ENCODE measurements around the gene TRIP10. TPM values are rescaled to one million over a fixed set of nuclear protein-coding genes. Genes with fewer than 3 reads are reported as not detected.
"Not testable (repeated sequence)": the region's sequence is repeated elsewhere in the genome, so short reads cannot be mapped to it uniquely, and the experiment has no call there.

The TRIP10 gene
- total RNA-seq, 4 donors from 2014 or later = 94.1 to 129 (median 104) TPM

GRCh38 chr19:6707011-6707657, 32.3 kb upstream of the TRIP10 start:
- Histone ChIP-seq H3K27me3 (peaks cover 70% of the 10 kb centered on the region), H3K36me3 (peaks cover 0 to 10% of the 10 kb centered on the region in 2 donors), H3K27ac (no peak overlapping the region), H3K9me3 (no peaks in the 10 kb centered on the region), H3K4me1 (peaks cover 0 to 10% (median 0%) of the 10 kb centered on the region in 3 donors), H3K4me3 (no peak overlapping the region)
- ATAC-seq = no peak
- TF ChIP-seq CTCF (IDR thresholded peaks at IDR 0.05) (no peak), POLR2AphosphoS5 (IDR thresholded peaks at IDR 0.05) (no peak), EP300 (IDR thresholded peaks at IDR 0.05) (no peak), POLR2A (IDR thresholded peaks at IDR 0.05) (no peak)
- WGBS, 2 donors (ENCODE audit: low coverage in 1 of 2) = 84% methylated on average over 12 of the region's 44 CpGs; no CpG with 5 or more reads in 1 of the 2 donors

GRCh38 chr19:6707658-6708018, 31.8 kb upstream of the TRIP10 start:
- H3K9me3 ChIP-seq = no peaks in the 10 kb centered on the region
- peaks cover 70% of the 10 kb centered on the region for H3K27me3 ChIP-seq
- H3K4me1 ChIP-seq = peaks cover 0 to 10% (median 0%) of the 10 kb centered on the region in 3 donors
- H3K36me3 ChIP-seq = peaks cover 0 to 9% of the 10 kb centered on the region in 2 donors
- no peak overlapping the region for H3K27ac ChIP-seq
- ATAC-seq = no peak
- TF ChIP-seq CTCF (IDR thresholded peaks at IDR 0.05) = no peak
- TF ChIP-seq POLR2AphosphoS5 (IDR thresholded peaks at IDR 0.05) = no peak
- no peak for TF ChIP-seq EP300 (IDR thresholded peaks at IDR 0.05)
- no peak for TF ChIP-seq POLR2A (IDR thresholded peaks at IDR 0.05)
- WGBS, 2 donors (ENCODE audit: low coverage in 1 of 2) = 50 to 77% methylated on average over 4 to 6 of the region's 16 CpGs
- no peak overlapping the region for H3K4me3 ChIP-seq

GRCh38 chr19:6708346-6708745, 31.1 kb upstream of the TRIP10 start:
- ATAC-seq = no peak
- 33 to 79% methylated on average over 1 to 3 of the region's 3 CpGs for WGBS, 2 donors (ENCODE audit: low coverage in 1 of 2)
- Histone ChIP-seq H3K4me1 (peaks cover 0 to 10% (median 0%) of the 10 kb centered on the region in 3 donors), H3K4me3 (no peak overlapping the region), H3K36me3 (peaks cover 0 to 9% of the 10 kb centered on the region in 2 donors), H3K27ac (no peak overlapping the region), H3K9me3 (no peaks in the 10 kb centered on the region), H3K27me3 (peaks cover 70% of the 10 kb centered on the region)
- TF ChIP-seq POLR2AphosphoS5 (IDR thresholded peaks at IDR 0.05) (no peak), EP300 (IDR thresholded peaks at IDR 0.05) (no peak), POLR2A (IDR thresholded peaks at IDR 0.05) (no peak), CTCF (IDR thresholded peaks at IDR 0.05) (no peak)

- not testable (repeated sequence) for H3K36me3 ChIP-seq, H3K27ac ChIP-seq, ATAC-seq, H3K9me3 ChIP-seq, H3K4me3 ChIP-seq
- peaks cover 71% of the 10 kb centered on the region for H3K27me3 ChIP-seq
- H3K4me1 ChIP-seq = peaks cover 0 to 10% (median 0%) of the 10 kb centered on the region in 3 donors
- WGBS, 2 donors (ENCODE audit: low coverage in 1 of 2) = 50 to 78% methylated on average over 1 to 4 of the region's 12 CpGs
These were observed 30.6 kb upstream of the TRIP10 start for GRCh38 chr19:6708913-6709312.

GRCh38 chr19:6709549-6709948, 29.9 kb upstream of the TRIP10 start:
- TF ChIP-seq CTCF (IDR thresholded peaks at IDR 0.05) = no peak
- TF ChIP-seq POLR2A (IDR thresholded peaks at IDR 0.05) = no peak
- no peak for TF ChIP-seq EP300 (IDR thresholded peaks at IDR 0.05)
- TF ChIP-seq POLR2AphosphoS5 (IDR thresholded peaks at IDR 0.05) = no peak
- H3K36me3 ChIP-seq = peaks cover 0 to 9% of the 10 kb centered on the region in 2 donors
- no peak overlapping the region for H3K27ac ChIP-seq
- H3K4me3 ChIP-seq = no peak overlapping the region
- no peaks in the 10 kb centered on the region for H3K9me3 ChIP-seq
- peaks cover 0 to 10% (median 0%) of the 10 kb centered on the region in 3 donors for H3K4me1 ChIP-seq
- ATAC-seq = no peak
- 47 to 59% methylated on average over 3 to 5 of the region's 14 CpGs for WGBS, 2 donors (ENCODE audit: low coverage in 1 of 2)
- H3K27me3 ChIP-seq = peaks cover 76% of the 10 kb centered on the region

Data from gastroesophageal sphincter (tissue), 4 donors.